ENCODE measurements around the gene FBXL3. TPM values are rescaled to one million over a fixed set of nuclear protein-coding genes. Genes with fewer than 3 reads are reported as not detected.
"Not testable (repeated sequence)": the region's sequence is repeated elsewhere in the genome, so short reads cannot be mapped to it uniquely, and the experiment has no call there.

Gene FBXL3
- polyA plus RNA-seq, 2 of the 4 experiments (the other 2 are of a cell fraction): 17.8 to 24.0 TPM

DNA sequence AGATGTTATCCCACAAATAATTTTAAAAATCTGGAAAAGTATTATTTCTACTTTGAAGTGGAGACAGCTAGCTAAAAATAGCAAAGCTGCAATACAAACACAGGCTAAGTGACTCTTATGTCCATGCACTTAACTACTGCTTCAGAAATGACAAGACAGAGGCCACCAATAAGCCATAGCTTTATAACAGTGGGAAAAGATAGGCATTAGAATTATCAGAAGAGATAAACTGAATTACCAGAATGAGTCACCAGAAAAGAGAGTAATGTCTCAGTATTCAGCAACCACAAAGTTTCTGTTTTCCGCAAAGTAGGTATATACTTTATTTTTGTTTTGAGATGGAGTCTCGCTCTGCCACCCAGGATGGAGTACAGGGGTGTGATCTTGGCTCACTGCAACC lies 17.9 kb downstream of the FBXL3 start:
- Histone ChIP-seq H3K27ac (no peak overlapping the region), H3K4me2 (no peak overlapping the region), H3K9me3 (no peaks in the 10 kb centered on the region), H3K4me1 (no peaks in the 10 kb centered on the region), H3K4me3 (no peak overlapping the region)
- no peak for TF ChIP-seq ZFP36 (IDR thresholded peaks at IDR 0.05; ENCODE audit: borderline replicate concordance, partially characterized antibody)
- no peak for TF ChIP-seq FOSB (CRISPR knock-in tag; IDR thresholded peaks at IDR 0.05)
- no peak for TF ChIP-seq HDAC2 (IDR thresholded peaks at IDR 0.05)
- TF ChIP-seq NPAS2 (CRISPR knock-in tag; IDR thresholded peaks at IDR 0.05; ENCODE audit: borderline replicate concordance): no peak
- no peak for TF ChIP-seq EHF (CRISPR knock-in tag; IDR thresholded peaks at IDR 0.05)
- no peak for TF ChIP-seq ZNF302 (CRISPR knock-in tag; IDR thresholded peaks at IDR 0.05)
- TF ChIP-seq KDM5A (IDR thresholded peaks at IDR 0.05): no peak
- TF ChIP-seq FOSL2 (IDR thresholded peaks at IDR 0.05): no peak
- no peak for TF ChIP-seq FOSL2 (CRISPR knock-in tag; IDR thresholded peaks at IDR 0.05)
- TF ChIP-seq CEBPB (IDR thresholded peaks at IDR 0.05): no peak
- ChIA-PET CTCF (no interaction called here), POLR2A (no interaction called here)
- no peak for ATAC-seq
- no peak for DNase-seq (ENCODE audit: low read depth in 1 of 2, low spot score in 1 of 2)
- 95% methylated on average over 2 of the region's 2 CpGs for WGBS (ENCODE audit: missing lambda C conversion rate)
- FAIRE-seq: no peak

DNA sequence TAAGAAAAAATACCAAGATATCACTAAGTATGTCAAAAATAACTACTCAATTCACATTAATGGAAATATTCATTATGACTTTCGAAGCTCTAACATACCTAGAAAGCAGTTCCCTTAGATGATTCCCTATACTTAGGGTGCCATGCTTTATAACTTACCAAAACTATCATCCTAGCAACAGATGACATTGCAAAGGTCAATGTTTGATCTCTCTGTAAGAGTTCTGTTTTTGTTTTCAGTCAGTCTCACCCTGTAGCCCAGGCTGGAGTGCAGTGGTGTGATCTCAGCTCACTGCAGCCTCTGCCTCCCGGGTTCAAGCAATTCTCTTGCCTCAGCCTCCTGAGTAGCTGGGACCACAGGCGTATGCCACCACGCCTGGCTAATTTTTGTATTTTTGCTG lies 18.6 kb downstream of the FBXL3 start:
- DNase-seq (ENCODE audit: low read depth in 1 of 2, low spot score in 1 of 2); ATAC-seq; H3K27ac ChIP-seq; H3K9me3 ChIP-seq; H3K4me2 ChIP-seq; FAIRE-seq; H3K4me1 ChIP-seq; H3K4me3 ChIP-seq; POLR2A ChIA-PET; CTCF ChIA-PET: not testable (repeated sequence)
- 93% methylated on average over 1 of the region's 4 CpGs for WGBS (ENCODE audit: missing lambda C conversion rate)
- peak; percentile 74; the same call in 1 of the 2 replicates for TF ChIP-seq RFX5 (IDR thresholded peaks at IDR 0.05)

DNA sequence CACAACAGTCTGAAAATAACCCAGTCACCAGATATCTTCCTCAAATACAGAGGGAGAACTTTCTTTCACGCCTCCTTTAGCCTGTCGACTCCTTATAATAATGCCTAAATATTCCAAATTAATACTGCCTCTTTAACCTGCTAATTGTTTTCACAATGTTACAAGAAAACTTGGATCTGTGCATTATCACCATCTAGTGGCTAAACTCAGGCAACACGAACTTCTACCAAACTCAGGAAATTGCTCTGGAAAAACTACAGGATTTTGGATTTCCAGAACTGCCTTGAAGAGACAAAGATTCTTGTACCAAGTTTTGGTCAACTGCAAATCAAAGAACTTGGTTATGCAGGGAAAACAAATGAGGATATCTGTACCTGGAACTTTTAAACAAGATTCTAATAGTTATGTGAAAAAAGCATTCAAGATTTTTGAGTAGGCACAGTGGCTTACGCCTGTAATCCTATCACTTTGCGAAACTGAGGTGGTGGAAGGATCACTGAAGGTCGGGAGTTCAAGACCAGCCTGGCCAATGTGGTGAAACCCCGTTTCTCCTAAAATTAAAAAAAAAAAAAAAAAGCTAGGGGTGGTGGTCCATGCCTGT lies 24.3 kb downstream of the FBXL3 start:
- no peak overlapping the region for H3K27ac ChIP-seq
- ATAC-seq: peak in 1 of 2 experiments; percentile 74; a peak in 3 of 6 replicates
- POLR2A ChIA-PET: interaction anchor here (1.0 kb wide), 1 partner anchor 9 kb away, joined by 3 read pairs; no protein-coding TSS in a partner anchor
- H3K9me3 ChIP-seq: no peaks in the 10 kb centered on the region
- H3K4me3 ChIP-seq: no peak overlapping the region
- H3K4me1 ChIP-seq: 0 out of 3 replicates have a peak, but pooled peaks cover 2% of the 10 kb centered on the region
- no peak overlapping the region for H3K4me2 ChIP-seq
- 40% methylated on average over 7 of the region's 7 CpGs for WGBS (ENCODE audit: missing lambda C conversion rate)
- CTCF ChIA-PET: interaction anchor here (0.6 to 1.9 kb wide), 12 partner anchors 11 to 469 kb away, joined by 3 to 8 read pairs (median 3); partner anchors contain the start of gene CLN5
- TF ChIP-seq TFCP2L1 (CRISPR knock-in tag; IDR thresholded peaks at IDR 0.05) (no peak), FOSL2 (IDR thresholded peaks at IDR 0.05) (no peak), FOSL2 (CRISPR knock-in tag; IDR thresholded peaks at IDR 0.05) (no peak), RAD21 (conservative IDR thresholded peaks at IDR 0.05 in 1 of 2, IDR thresholded peaks at IDR 0.05 in 1 of 2) (peak; percentile 21; a peak in 2 of 5 replicates)
- TF ChIP-seq, protein P1, sequence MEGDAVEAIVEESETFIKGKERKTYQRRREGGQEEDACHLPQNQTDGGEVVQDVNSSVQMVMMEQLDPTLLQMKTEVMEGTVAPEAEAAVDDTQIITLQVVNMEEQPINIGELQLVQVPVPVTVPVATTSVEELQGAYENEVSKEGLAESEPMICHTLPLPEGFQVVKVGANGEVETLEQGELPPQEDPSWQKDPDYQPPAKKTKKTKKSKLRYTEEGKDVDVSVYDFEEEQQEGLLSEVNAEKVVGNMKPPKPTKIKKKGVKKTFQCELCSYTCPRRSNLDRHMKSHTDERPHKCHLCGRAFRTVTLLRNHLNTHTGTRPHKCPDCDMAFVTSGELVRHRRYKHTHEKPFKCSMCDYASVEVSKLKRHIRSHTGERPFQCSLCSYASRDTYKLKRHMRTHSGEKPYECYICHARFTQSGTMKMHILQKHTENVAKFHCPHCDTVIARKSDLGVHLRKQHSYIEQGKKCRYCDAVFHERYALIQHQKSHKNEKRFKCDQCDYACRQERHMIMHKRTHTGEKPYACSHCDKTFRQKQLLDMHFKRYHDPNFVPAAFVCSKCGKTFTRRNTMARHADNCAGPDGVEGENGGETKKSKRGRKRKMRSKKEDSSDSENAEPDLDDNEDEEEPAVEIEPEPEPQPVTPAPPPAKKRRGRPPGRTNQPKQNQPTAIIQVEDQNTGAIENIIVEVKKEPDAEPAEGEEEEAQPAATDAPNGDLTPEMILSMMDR (IDR thresholded peaks at IDR 0.05): peak; percentile 53
- DNase-seq (ENCODE audit: low read depth in 1 of 2, low spot score in 1 of 2): peak; percentile 22
- FAIRE-seq: no peak

DNA sequence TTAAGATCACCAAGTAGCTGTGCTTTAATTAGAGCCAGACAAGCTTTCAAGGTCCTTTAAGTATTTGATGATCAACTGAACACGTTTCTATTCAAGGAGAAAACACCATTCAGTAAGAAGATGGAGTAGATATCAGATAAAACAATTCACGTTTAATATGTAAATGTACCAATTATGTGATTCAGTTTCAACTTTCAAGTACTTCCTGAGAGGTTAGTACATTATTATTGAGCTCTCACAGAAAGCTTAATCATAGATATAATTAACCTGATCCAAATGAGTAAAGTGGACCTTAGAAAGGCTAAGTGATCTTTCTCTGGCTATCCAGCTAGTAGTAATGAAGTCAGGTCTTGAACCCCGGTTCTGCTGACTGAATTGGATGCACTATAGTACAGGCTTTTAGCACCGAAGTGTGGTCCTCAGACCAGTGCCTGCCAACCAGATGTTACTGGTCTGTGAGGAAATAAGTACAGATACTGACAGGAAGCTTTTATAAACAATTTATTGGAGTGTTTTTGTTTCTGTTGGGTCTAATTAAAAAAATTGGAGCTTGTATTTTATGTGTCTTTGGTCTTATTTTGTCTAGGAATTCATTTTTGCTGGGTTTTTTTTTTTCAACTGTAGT lies 24.9 kb downstream of the FBXL3 start:
- no peak overlapping the region for H3K4me3 ChIP-seq
- no peaks in the 10 kb centered on the region for H3K9me3 ChIP-seq
- DNase-seq (ENCODE audit: low read depth in 1 of 2, low spot score in 1 of 2) (no peak), FAIRE-seq (no peak), ATAC-seq (peak in 1 of 2 experiments; percentile 29; a peak in 1 of 6 replicates)
- 0 out of 3 replicates have a peak, but pooled peaks cover 2% of the 10 kb centered on the region for H3K4me1 ChIP-seq
- 54% methylated on average over 4 of the region's 4 CpGs for WGBS (ENCODE audit: missing lambda C conversion rate)
- TF ChIP-seq HDAC2 (IDR thresholded peaks at IDR 0.05): no peak
- no peak for TF ChIP-seq SREBF2 (IDR thresholded peaks at IDR 0.05)
- no peak for TF ChIP-seq MAFK (IDR thresholded peaks at IDR 0.05; ENCODE audit: partially characterized antibody)
- TF ChIP-seq NR3C1 (IDR thresholded peaks at IDR 0.05): no peak
- no peak for TF ChIP-seq ZFP36 (IDR thresholded peaks at IDR 0.05; ENCODE audit: borderline replicate concordance, partially characterized antibody)
- TF ChIP-seq, protein P2, sequence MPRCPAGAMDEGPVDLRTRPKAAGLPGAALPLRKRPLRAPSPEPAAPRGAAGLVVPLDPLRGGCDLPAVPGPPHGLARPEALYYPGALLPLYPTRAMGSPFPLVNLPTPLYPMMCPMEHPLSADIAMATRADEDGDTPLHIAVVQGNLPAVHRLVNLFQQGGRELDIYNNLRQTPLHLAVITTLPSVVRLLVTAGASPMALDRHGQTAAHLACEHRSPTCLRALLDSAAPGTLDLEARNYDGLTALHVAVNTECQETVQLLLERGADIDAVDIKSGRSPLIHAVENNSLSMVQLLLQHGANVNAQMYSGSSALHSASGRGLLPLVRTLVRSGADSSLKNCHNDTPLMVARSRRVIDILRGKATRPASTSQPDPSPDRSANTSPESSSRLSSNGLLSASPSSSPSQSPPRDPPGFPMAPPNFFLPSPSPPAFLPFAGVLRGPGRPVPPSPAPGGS (IDR thresholded peaks at IDR 0.05): no peak
- TF ChIP-seq ZC3H11A (IDR thresholded peaks at IDR 0.05): no peak
- no peak for TF ChIP-seq HOXA7 (CRISPR knock-in tag; IDR thresholded peaks at IDR 0.05)
- TF ChIP-seq CHD2 (IDR thresholded peaks at IDR 0.05; ENCODE audit: low read length, partially characterized antibody): no peak
- no peak for TF ChIP-seq MYC (IDR thresholded peaks at IDR 0.05; ENCODE audit: borderline replicate concordance, low read length)
- TF ChIP-seq, protein P3, sequence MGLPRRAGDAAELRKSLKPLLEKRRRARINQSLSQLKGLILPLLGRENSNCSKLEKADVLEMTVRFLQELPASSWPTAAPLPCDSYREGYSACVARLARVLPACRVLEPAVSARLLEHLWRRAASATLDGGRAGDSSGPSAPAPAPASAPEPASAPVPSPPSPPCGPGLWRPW (IDR thresholded peaks at IDR 0.05): no peak
- no peak for TF ChIP-seq NPAS2 (CRISPR knock-in tag; IDR thresholded peaks at IDR 0.05; ENCODE audit: borderline replicate concordance)
- H3K4me2 ChIP-seq: no peak overlapping the region
- ChIA-PET CTCF (interaction anchor here (0.6 to 1.9 kb wide), 13 partner anchors 10 to 1133 kb away, joined by 3 to 8 read pairs (median 3); partner anchors contain the start of gene CLN5), POLR2A (interaction anchor here (1.0 kb wide), 1 partner anchor 9 kb away, joined by 3 read pairs; no protein-coding TSS in a partner anchor)
- H3K27ac ChIP-seq: no peak overlapping the region
